ENCODE data around the gene NFAM1.

Gene NFAM1

DNA sequence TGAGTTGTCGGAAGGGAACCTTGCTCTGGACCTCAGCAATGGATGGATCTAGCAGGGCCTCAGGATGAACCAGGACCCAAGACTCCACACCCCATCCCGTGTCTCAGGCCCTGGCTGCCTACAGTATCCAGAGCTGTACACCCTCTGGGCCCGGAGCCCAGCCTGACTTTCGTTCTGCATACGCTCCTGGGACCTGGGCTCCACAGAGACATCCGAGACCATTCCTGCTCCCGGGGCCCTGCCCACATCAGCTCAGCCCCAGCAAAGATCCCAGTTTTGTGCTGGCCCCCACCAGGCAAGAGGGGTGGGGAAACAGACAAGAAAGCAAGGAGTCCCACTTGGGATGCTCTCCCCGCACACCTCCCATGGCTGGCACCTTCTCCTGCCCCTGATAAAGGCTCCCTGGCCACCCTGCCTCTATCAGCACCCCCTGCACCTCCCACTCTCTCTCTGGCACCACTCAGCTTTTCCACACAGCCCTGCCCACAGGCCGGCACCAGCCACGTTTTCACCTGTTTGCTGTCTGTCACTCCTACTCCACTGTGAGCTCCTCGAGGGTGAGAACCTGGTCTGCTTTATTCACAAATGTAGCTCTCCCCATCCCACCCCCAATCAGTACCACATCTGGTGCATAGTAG lies 97.2 kb downstream of the NFAM1 start:
- Mint-ChIP-seq H3K4me1 (ENCODE audit: low read depth in 2 of 2) (peaks cover 4 to 13% of the 10 kb centered on the region in 2 donors), H3K4me3 (no peak overlapping the region), H3K9me3 (no peaks in the 10 kb centered on the region), H3K27ac (peak overlapping the region in 1 of 2 donors; percentile 69), H3K36me3 (ENCODE audit: insufficient read depth) (no peaks in the 10 kb centered on the region), H3K27me3 (peaks cover 0 to 26% of the 10 kb centered on the region in 2 donors)
- DNase-seq: no peak
- ATAC-seq (replicated peaks): no peak

DNA sequence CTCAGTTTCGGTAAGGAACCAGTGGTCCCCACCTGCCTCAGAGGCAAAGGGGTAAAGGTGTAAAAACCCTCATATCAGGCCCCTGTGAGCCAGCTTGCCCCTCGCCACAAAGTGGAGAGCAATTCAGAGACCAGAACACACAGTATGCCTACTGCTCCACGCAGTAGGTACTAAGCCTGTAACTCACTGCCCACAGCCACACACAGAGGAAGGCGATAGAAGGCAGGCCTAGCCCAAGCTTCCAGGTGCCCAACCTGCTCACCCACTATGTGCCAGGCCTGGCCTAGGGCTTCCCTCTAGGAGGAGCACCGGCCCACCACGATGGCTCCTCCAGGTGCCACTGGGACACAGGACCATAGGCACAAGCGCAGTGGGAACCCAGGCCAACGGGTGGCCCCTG lies 98.7 kb downstream of the NFAM1 start:
- Mint-ChIP-seq H3K36me3 (ENCODE audit: insufficient read depth) (no peaks in the 10 kb centered on the region), H3K27me3 (peaks cover 0 to 26% of the 10 kb centered on the region in 2 donors), H3K4me3 (no peak overlapping the region), H3K4me1 (ENCODE audit: low read depth in 2 of 2) (peaks cover 8 to 13% of the 10 kb centered on the region in 2 donors), H3K9me3 (no peaks in the 10 kb centered on the region), H3K27ac (no peak overlapping the region)
- DNase-seq (no peak), ATAC-seq (replicated peaks) (no peak)

DNA sequence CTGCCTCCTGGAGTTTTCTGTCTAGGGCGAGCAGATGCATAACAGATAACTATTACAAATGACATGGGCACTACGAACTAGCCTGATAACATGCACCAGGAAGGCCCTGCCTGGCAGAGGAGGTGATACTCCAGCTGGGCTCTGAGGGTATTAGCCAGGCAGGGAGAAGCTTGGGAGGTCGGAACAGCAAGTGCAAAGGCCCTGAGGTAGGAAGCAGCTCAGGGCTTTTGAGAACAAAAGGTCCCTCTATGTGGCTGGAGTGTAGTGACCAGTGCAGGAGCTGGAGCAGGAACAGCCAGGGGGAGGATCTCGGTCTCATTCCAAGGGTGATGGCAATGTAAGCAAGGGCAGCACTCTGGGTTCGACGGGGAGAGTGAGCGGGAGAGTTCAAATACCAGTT lies 100.1 kb downstream of the NFAM1 start:
- DNase-seq: no peak
- Mint-ChIP-seq H3K27ac (no peak overlapping the region), H3K4me1 (ENCODE audit: low read depth in 2 of 2) (peaks cover 11% of the 10 kb centered on the region in 2 donors), H3K9me3 (no peaks in the 10 kb centered on the region), H3K36me3 (ENCODE audit: insufficient read depth) (no peaks in the 10 kb centered on the region), H3K27me3 (peaks cover 0 to 19% of the 10 kb centered on the region in 2 donors), H3K4me3 (no peak overlapping the region)
- no peak for ATAC-seq (replicated peaks)

DNA sequence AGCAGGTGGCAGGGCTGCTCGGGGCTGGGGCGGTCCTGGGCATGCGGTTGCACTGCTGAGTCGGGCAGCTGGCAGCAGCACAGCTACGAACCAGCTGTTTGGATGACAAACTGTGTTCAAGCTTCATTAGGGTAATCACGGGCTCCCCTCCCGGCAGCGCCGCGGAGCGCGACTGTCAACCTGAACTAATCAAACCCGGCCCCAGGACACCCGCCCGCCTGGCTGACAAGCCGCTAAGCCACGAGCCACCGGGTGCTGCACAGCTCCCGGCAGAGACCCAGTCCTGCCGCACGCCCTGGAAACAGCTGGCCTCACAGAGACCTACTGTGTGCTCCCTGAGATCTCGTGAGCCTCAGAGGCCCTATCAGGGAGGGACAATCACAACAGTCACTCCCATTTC lies 101.2 kb downstream of the NFAM1 start:
- H3K36me3 Mint-ChIP-seq (ENCODE audit: insufficient read depth): peaks cover 3% of the 10 kb centered on the region
- ATAC-seq (replicated peaks) (no peak), DNase-seq (no peak)
- H3K27ac Mint-ChIP-seq: no peak overlapping the region
- H3K4me1 Mint-ChIP-seq (ENCODE audit: low read depth in 2 of 2): peaks cover 6 to 9% of the 10 kb centered on the region in 2 donors
- no peaks in the 10 kb centered on the region for H3K9me3 Mint-ChIP-seq
- peaks cover 0 to 10% of the 10 kb centered on the region in 2 donors for H3K27me3 Mint-ChIP-seq
- no peak overlapping the region for H3K4me3 Mint-ChIP-seq

All from effector memory CD8-positive, alpha-beta T cell (primary cell).